ENCODE results near the gene BRME1. TPM values are rescaled to one million over a fixed set of nuclear protein-coding genes. Genes with fewer than 3 reads are reported as not detected.

BRME1 gene
- total RNA-seq, 4 donors from 2014 or later, result 2.3 to 11.8 (median 5.7) TPM

DNA sequence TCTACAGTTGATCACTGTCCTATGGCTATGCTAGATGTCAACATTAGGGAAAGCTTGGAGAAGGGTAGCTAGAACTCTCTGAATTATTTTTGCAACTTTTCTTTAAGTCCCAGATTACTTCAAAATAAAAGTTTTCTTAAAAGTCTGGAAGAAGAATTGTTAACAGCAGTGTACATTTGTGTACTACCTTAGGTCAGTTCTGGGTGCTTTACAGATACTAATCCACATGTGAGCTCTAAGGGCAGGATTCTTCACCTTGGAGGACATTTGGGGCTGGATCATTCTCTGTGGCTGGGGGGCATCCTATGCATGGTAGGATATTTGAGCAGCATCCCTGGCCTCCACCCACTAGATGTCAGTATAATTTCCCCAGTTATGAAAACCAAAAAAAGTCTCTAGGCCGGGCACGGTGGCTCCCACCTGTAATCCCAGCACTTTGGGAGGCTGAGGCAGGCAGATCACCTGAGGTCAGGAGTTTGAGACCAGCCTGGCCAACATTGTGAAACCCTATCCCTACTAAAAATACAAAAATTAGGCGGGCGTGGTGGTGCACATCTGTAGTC lies 2.8 kb downstream of the BRME1 start:
- intact Hi-C loops (cut with DNase I; ENCODE audit: low total_unique reads), result no loop called here
- TF ChIP-seq POLR2A (IDR thresholded peaks at IDR 0.05), result no peak
- TF ChIP-seq, protein P1, sequence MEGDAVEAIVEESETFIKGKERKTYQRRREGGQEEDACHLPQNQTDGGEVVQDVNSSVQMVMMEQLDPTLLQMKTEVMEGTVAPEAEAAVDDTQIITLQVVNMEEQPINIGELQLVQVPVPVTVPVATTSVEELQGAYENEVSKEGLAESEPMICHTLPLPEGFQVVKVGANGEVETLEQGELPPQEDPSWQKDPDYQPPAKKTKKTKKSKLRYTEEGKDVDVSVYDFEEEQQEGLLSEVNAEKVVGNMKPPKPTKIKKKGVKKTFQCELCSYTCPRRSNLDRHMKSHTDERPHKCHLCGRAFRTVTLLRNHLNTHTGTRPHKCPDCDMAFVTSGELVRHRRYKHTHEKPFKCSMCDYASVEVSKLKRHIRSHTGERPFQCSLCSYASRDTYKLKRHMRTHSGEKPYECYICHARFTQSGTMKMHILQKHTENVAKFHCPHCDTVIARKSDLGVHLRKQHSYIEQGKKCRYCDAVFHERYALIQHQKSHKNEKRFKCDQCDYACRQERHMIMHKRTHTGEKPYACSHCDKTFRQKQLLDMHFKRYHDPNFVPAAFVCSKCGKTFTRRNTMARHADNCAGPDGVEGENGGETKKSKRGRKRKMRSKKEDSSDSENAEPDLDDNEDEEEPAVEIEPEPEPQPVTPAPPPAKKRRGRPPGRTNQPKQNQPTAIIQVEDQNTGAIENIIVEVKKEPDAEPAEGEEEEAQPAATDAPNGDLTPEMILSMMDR (IDR thresholded peaks at IDR 0.05), result no peak
- no peak for DNase-seq (ENCODE audit: low spot score in 2 of 2)
- WGBS, 2 donors, result 73 to 88% methylated on average over 4 of the region's 4 CpGs
- no peak overlapping the region for H3K4me3 ChIP-seq (ENCODE audit: low read depth, poor library complexity, severe bottlenecking)

DNA sequence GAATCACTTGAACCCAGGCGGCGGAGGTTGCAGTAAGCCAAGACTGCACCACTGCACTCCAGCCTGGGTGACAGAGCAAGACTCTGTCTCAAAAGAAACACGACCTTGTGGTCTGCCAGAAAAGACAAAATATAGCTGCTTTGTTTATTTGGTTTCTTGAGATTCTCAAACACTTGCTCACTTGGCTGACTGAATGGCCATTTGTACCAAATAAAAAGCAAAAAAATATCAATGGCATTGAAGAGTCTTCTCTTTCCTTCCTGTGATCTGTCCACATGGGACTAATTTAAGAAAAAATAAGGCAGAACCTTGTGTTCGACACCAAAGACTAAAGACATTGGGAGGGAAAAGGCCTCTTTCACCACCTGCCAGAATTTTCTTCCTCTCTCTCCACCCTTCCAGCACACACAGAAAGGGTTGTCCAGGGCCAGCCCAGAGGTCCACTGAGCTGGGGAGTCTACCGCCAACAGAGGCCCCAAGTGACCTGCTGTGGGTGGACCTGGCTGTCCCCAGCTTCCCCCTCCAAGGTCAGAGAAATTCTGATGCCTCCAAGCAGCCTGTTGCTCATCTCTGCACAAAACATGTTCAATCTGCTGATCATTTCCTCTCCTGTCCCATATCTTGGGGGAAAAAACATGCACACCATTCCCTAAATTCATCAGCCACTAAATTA lies 5.9 kb downstream of the BRME1 start:
- TF ChIP-seq POLR2A (IDR thresholded peaks at IDR 0.05), result no peak
- TF ChIP-seq, protein P1 (IDR thresholded peaks at IDR 0.05), result no peak
- H3K4me3 ChIP-seq (ENCODE audit: low read depth, poor library complexity, severe bottlenecking), result no peak overlapping the region
- 61 to 73% methylated on average over 5 of the region's 5 CpGs for WGBS, 2 donors
- DNase-seq (ENCODE audit: low spot score in 2 of 2), result no peak
- intact Hi-C loops (cut with DNase I; ENCODE audit: low total_unique reads), result no loop called here

DNA sequence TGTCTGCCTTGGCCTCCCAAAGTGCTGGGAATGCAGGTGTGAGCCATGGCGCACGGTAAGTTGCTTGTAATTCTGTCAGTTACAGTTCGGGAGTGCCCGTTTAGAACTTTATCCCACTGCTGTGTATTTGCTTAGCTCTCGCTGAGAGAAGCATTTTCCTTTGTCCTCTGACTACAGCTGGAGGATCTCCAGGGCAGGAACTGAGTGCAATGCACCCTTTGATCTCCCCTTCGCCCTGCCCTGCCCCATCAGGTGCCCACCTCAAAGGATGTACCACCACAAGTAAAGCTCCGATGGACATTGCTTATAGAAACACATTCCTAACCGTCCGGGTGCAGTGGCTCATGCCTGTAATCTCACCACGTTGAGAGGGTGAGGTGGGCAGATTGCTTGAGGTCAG lies 6.5 kb downstream of the BRME1 start:
- intact Hi-C loops (cut with DNase I; ENCODE audit: low total_unique reads), result no loop called here
- no peak for DNase-seq (ENCODE audit: low spot score in 2 of 2)
- WGBS, 2 donors, result 85% methylated on average over 10 of the region's 10 CpGs
- no peak for TF ChIP-seq POLR2A (IDR thresholded peaks at IDR 0.05)
- TF ChIP-seq, protein P1 (IDR thresholded peaks at IDR 0.05), result no peak
- no peak overlapping the region for H3K4me3 ChIP-seq (ENCODE audit: low read depth, poor library complexity, severe bottlenecking)

DNA sequence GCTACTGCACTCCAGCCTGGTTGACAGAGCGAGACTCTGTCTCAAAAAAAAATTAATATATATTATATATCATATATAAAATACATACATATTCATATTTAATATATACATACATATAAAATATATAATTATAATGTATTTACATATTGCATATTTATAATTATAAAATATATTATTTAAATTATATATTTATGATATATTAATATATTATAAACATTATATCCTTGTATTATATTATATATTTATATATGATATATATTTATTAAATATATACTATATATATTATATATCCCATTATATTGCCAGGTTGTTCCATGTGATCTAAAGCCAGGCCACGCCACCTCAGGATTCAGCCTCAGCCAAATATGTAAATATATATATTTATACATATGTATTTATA lies 9.7 kb downstream of the BRME1 start:
- intact Hi-C loops (cut with DNase I; ENCODE audit: low total_unique reads), result no loop called here
- DNase-seq (ENCODE audit: low spot score in 2 of 2), result no peak
- TF ChIP-seq POLR2A (IDR thresholded peaks at IDR 0.05), result no peak
- TF ChIP-seq, protein P1 (IDR thresholded peaks at IDR 0.05), result no peak
- no peak overlapping the region for H3K4me3 ChIP-seq (ENCODE audit: low read depth, poor library complexity, severe bottlenecking)
- WGBS, 2 donors, result 93 to 94% methylated on average over 2 of the region's 2 CpGs

DNA sequence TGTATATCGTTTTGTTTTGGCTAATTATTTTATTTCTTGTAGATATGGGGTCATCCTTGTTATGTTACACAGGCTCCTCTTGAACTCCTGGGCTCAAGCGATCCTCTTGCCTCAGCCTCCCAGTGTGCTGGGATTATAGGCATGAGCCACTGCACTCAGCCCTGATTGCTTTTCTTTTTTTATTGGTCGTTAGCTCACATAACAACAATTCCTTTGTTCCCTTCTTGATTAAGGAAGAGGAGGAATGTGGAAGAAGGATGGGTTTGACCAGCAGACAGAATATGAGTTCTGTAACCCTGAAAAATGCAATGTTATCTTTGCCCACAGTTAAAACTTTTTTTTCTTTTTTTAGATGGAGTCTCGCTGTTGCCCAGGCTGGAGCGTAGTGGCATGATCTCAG lies 11.4 kb downstream of the BRME1 start:
- H3K4me3 ChIP-seq (ENCODE audit: low read depth, poor library complexity, severe bottlenecking), result no peak overlapping the region
- 78 to 82% methylated on average over 5 of the region's 5 CpGs for WGBS, 2 donors
- intact Hi-C loops (cut with DNase I; ENCODE audit: low total_unique reads), result no loop called here
- no peak for DNase-seq (ENCODE audit: low spot score in 2 of 2)
- TF ChIP-seq POLR2A (IDR thresholded peaks at IDR 0.05), result no peak
- TF ChIP-seq, protein P1 (IDR thresholded peaks at IDR 0.05), result no peak

DNA sequence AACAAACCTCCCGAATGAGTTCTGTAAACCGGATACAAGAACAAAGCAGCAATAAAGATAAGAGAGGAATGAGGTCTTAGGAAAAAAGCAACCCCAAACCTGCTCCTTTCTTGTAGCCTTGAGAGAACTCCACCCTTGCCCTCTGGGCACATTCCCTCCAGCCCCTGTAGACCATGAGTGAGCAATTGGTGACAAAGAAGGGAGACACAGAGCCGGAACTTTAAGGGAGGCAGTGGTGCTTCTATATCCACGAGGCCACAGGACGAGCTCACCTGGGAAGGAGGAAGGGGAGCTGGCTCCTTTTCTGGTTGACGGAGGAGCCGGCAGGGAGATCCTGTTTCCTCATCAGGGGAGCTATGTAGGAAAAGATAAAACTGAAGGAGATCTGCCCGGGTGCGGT lies 13.0 kb downstream of the BRME1 start:
- TF ChIP-seq POLR2A (IDR thresholded peaks at IDR 0.05), result no peak
- TF ChIP-seq, protein P1 (IDR thresholded peaks at IDR 0.05), result no peak
- 75 to 78% methylated on average over 9 of the region's 9 CpGs for WGBS, 2 donors
- H3K4me3 ChIP-seq (ENCODE audit: low read depth, poor library complexity, severe bottlenecking), result no peak overlapping the region
- DNase-seq (ENCODE audit: low spot score in 2 of 2), result no peak
- intact Hi-C loops (cut with DNase I; ENCODE audit: low total_unique reads), result no loop called here

All from lower leg skin (tissue), 4 donors.